A172 (cell line): Measurements from ENCODE around the gene PPP2R3C. TPM values are rescaled to one million over a fixed set of nuclear protein-coding genes. Genes with fewer than 3 reads are reported as not detected.
"Not testable (repeated sequence)": the region's sequence is repeated elsewhere in the genome, so short reads cannot be mapped to it uniquely, and the experiment has no call there.

ENCODE experiments used
- DNase-seq: peaks from one replicate; pipeline ENCODE4 v3.0.0-alpha.2; 2015; ENCODE audit warnings: low spot score
- total RNA-seq: library from RNA; depleted of rRNA; stranded (reverse); fragments of >200 nt; shearing (Covaris generic); gene quantifications from 2 replicates; pipeline ENCODE4 v1.2.3, GENCODE V29; 2014; rRNA removed

The PPP2R3C gene
- total RNA-seq, 1 experiment from 2014 or later, result 36.4 TPM

- no peak for DNase-seq
Observed at GRCh38 chr14:35052637-35053036, 69.2 kb downstream of the PPP2R3C start.

GRCh38 chr14:35051796-35052195, 70.0 kb downstream of the PPP2R3C start:
- no peak for DNase-seq

GRCh38 chr14:35050652-35051051, 71.1 kb downstream of the PPP2R3C start:
- peak; percentile 11 for DNase-seq

GRCh38 chr14:35047976-35048513, 73.7 kb downstream of the PPP2R3C start:
- no peak for DNase-seq

GRCh38 chr14:35046751-35047536, 74.8 kb downstream of the PPP2R3C start:
- DNase-seq, result peak; percentile 45

GRCh38 chr14:35046048-35046750, 75.6 kb downstream of the PPP2R3C start, which contains the start of gene FAM177A1:
TSS of gene FAM177A1 (plus strand) at chr14:35046272. CDS start at chr14:35046464, 192 bp downstream.
- peak; percentile 85 for DNase-seq

- no peak for DNase-seq
Observed at GRCh38 chr14:35045798-35046047, 76.1 kb downstream of the PPP2R3C start.

- no peak for DNase-seq
Observed at GRCh38 chr14:35044939-35045797, 76.6 kb downstream of the PPP2R3C start.

GRCh38 chr14:35043046-35043445, 78.7 kb downstream of the PPP2R3C start:
- DNase-seq, result no peak

- DNase-seq, result no peak
Observed at GRCh38 chr14:35042632-35043031, 79.2 kb downstream of the PPP2R3C start.

GRCh38 chr14:35038312-35038711, 83.5 kb downstream of the PPP2R3C start:
- DNase-seq, result not testable (repeated sequence)

Other genes starting within 250 kb of the PPP2R3C start
- 26.4 and 31.3 TPM in 2 replicates for gene BAZ1A, start 246.6 kb downstream of the PPP2R3C start, total RNA-seq
- gene SRP54, start 139.0 kb downstream of the PPP2R3C start, total RNA-seq, result 45.9 and 50.4 TPM in 2 replicates
- 31.8 and 53.3 TPM in 2 replicates for gene FAM177A1, start 75.7 kb downstream of the PPP2R3C start, total RNA-seq
- gene PRORP, start 562 bp upstream of the PPP2R3C start, total RNA-seq, result 29.7 and 35.5 TPM in 2 replicates
- gene PSMA6, start 170.4 kb upstream of the PPP2R3C start, total RNA-seq, result 309 and 344 TPM in 2 replicates